ENCODE results near the gene CNKSR1.
A peak's percentile ranks its signal among the peaks of the same experiment; 100 is the strongest.

Gene CNKSR1

DNA sequence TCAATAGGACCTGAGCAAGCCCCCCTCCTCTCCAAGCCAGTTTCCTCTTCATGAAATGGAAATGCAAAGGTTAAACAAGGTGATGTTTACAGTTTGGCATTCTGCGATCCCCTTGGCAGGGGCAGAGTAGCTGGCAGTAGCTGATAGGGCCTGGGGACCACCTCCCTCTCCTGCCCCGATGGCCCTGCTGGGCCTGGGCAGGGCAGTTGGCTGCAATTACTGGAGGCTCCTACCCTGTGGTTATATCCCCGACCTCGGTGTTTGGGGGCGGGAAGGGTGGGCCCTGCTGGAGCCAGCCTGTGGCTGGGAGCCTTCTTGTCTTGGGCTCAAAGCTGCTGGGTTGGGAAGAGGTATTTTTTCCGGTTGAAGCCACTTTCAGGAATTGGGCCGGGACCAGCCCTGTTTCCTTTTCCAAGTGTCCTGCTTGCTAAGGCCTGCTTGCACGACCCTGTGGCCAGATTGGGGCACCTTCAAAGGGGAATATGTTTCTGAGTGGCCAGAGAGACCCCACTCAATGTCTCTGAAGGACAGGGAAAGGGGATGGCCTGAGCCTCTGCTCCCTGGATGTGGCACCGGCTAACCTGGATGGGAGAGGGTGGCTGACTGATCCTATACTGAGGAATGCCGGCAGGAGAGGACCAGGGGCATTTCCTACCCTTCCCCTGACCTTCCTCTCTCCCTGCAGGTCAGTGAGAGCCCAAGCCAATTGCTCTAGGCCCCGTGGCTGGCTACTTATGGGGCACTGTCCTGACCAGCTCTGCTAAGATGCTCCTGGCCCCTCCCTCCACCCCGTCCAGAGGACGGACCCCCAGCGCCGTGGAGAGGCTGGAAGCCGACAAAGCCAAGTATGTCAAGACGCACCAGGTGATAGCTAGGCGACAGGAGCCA is 16.5 kb upstream of the CNKSR1 start:
- H3K79me2 ChIP-seq (ENCODE audit: low read length) = no peaks in the 10 kb centered on the region
- peaks cover 11% of the 10 kb centered on the region for H3K4me1 ChIP-seq (ENCODE audit: low read length)
- H3K9ac ChIP-seq (ENCODE audit: low read length) = no peak overlapping the region
- H3K9me3 ChIP-seq (ENCODE audit: insufficient read depth, low read length) = no peaks in the 10 kb centered on the region
- H3K36me3 ChIP-seq (replicated peaks; ENCODE audit: low read depth, low read length) = no peaks in the 10 kb centered on the region
- no peak overlapping the region for H2AFZ ChIP-seq (ENCODE audit: low read depth, low read length)
- TF ChIP-seq, protein P1, sequence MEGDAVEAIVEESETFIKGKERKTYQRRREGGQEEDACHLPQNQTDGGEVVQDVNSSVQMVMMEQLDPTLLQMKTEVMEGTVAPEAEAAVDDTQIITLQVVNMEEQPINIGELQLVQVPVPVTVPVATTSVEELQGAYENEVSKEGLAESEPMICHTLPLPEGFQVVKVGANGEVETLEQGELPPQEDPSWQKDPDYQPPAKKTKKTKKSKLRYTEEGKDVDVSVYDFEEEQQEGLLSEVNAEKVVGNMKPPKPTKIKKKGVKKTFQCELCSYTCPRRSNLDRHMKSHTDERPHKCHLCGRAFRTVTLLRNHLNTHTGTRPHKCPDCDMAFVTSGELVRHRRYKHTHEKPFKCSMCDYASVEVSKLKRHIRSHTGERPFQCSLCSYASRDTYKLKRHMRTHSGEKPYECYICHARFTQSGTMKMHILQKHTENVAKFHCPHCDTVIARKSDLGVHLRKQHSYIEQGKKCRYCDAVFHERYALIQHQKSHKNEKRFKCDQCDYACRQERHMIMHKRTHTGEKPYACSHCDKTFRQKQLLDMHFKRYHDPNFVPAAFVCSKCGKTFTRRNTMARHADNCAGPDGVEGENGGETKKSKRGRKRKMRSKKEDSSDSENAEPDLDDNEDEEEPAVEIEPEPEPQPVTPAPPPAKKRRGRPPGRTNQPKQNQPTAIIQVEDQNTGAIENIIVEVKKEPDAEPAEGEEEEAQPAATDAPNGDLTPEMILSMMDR (IDR thresholded peaks at IDR 0.05; ENCODE audit: low read depth, low read length) = no peak
- no peak for TF ChIP-seq EZH2phosphoT487 (IDR thresholded peaks at IDR 0.05; ENCODE audit: low read depth)
- no peak overlapping the region for H3K4me3 ChIP-seq (ENCODE audit: low read length)
- H3K27me3 ChIP-seq (ENCODE audit: low read depth, low read length) = no peaks in the 10 kb centered on the region
- H3K4me2 ChIP-seq (ENCODE audit: low read length) = no peak overlapping the region
- no peaks in the 10 kb centered on the region for H4K20me1 ChIP-seq (ENCODE audit: insufficient read depth, low read length)
- H3K27ac ChIP-seq (ENCODE audit: low read length) = no peak overlapping the region

- H2AFZ ChIP-seq (ENCODE audit: low read depth, low read length) = no peak overlapping the region
- H3K4me3 ChIP-seq (ENCODE audit: low read length) = no peak overlapping the region
- H3K9me3 ChIP-seq (ENCODE audit: insufficient read depth, low read length) = no peaks in the 10 kb centered on the region
- no peak overlapping the region for H3K9ac ChIP-seq (ENCODE audit: low read length)
- H3K79me2 ChIP-seq (ENCODE audit: low read length) = no peaks in the 10 kb centered on the region
- H4K20me1 ChIP-seq (ENCODE audit: insufficient read depth, low read length) = no peaks in the 10 kb centered on the region
- no peaks in the 10 kb centered on the region for H3K27me3 ChIP-seq (ENCODE audit: low read depth, low read length)
- no peaks in the 10 kb centered on the region for H3K36me3 ChIP-seq (replicated peaks; ENCODE audit: low read depth, low read length)
- no peak overlapping the region for H3K4me2 ChIP-seq (ENCODE audit: low read length)
- H3K27ac ChIP-seq (ENCODE audit: low read length) = no peak overlapping the region
- peaks cover 11% of the 10 kb centered on the region for H3K4me1 ChIP-seq (ENCODE audit: low read length)
- TF ChIP-seq EZH2phosphoT487 (IDR thresholded peaks at IDR 0.05; ENCODE audit: low read depth) = no peak
- TF ChIP-seq, protein P1 (IDR thresholded peaks at IDR 0.05; ENCODE audit: low read depth, low read length) = no peak
These were observed 15.7 kb upstream of the CNKSR1 start for GRCh38 chr1:26161415-26162219.

DNA sequence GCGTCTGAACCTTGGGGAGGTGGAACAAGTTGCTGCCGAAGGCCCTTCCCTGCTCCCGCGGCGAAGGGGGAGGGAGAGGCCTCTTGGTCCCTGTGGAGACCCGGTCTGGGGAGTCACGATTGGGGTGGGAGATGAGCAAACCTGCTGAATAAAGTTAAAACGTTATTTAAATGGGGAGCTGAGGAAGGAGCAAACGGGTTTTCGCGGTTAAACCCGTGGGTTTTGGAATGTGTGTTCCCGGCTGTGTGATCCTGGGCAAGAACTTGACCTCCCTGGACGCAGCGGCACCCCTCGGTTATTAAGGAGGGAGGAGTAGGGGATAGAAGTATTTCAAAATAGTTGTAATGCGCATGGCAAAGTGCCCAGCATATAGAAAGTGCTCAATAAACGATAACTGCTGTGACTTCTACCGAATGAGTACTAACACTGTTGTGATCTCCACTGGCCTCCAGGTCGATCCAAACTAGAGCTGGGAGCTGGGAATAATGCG is 15.0 kb upstream of the CNKSR1 start:
- Histone ChIP-seq H3K27ac (ENCODE audit: low read length) (no peak overlapping the region), H3K79me2 (ENCODE audit: low read length) (no peaks in the 10 kb centered on the region), H3K36me3 (replicated peaks; ENCODE audit: low read depth, low read length) (no peaks in the 10 kb centered on the region), H3K4me2 (ENCODE audit: low read length) (no peak overlapping the region), H3K4me3 (ENCODE audit: low read length) (no peak overlapping the region), H4K20me1 (ENCODE audit: insufficient read depth, low read length) (no peaks in the 10 kb centered on the region), H3K9me3 (ENCODE audit: insufficient read depth, low read length) (no peaks in the 10 kb centered on the region), H2AFZ (ENCODE audit: low read depth, low read length) (no peak overlapping the region), H3K27me3 (ENCODE audit: low read depth, low read length) (no peaks in the 10 kb centered on the region), H3K4me1 (ENCODE audit: low read length) (peaks cover 11% of the 10 kb centered on the region), H3K9ac (ENCODE audit: low read length) (no peak overlapping the region)
- TF ChIP-seq EZH2phosphoT487 (IDR thresholded peaks at IDR 0.05; ENCODE audit: low read depth) = no peak

DNA sequence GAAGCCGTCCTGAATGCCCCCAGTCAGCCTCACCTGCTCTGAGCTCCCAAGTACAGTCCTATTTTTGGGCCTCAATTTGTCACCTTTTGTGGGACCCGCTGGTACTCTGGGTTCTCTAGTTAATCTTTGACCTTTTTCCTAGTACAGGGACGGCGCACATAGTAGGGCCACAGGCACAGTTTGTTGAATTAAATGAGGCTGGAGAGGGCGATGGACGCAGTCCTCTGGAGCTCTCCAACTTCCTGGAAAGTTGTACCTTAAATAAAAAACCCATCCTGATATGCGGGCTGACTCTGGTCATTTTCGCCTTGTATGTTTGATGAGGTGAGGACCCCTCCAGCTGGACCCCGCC is 13.6 kb upstream of the CNKSR1 start:
- Histone ChIP-seq H3K4me1 (ENCODE audit: low read length) (peaks cover 11% of the 10 kb centered on the region), H3K9ac (ENCODE audit: low read length) (peak overlapping the region; percentile 72), H3K36me3 (replicated peaks; ENCODE audit: low read depth, low read length) (no peaks in the 10 kb centered on the region), H3K4me3 (ENCODE audit: low read length) (peak overlapping the region; percentile 85), H3K9me3 (ENCODE audit: insufficient read depth, low read length) (no peaks in the 10 kb centered on the region), H4K20me1 (ENCODE audit: insufficient read depth, low read length) (no peaks in the 10 kb centered on the region), H3K4me2 (ENCODE audit: low read length) (peak overlapping the region; percentile 91), H3K79me2 (ENCODE audit: low read length) (no peaks in the 10 kb centered on the region), H2AFZ (ENCODE audit: low read depth, low read length) (peak overlapping the region; percentile 97), H3K27ac (ENCODE audit: low read length) (no peak overlapping the region), H3K27me3 (ENCODE audit: low read depth, low read length) (no peaks in the 10 kb centered on the region)
- TF ChIP-seq, protein P1 (IDR thresholded peaks at IDR 0.05; ENCODE audit: low read depth, low read length) = no peak
- no peak for TF ChIP-seq EZH2phosphoT487 (IDR thresholded peaks at IDR 0.05; ENCODE audit: low read depth)

Measured in OCI-LY3 (cell line).